AG10803 (cell line): ENCODE data around the gene TXN2.
A peak's percentile ranks its signal among the peaks of the same experiment; 100 is the strongest.
"Not testable (repeated sequence)": the region's sequence is repeated elsewhere in the genome, so short reads cannot be mapped to it uniquely, and the experiment has no call there.

Source experiments
- DNase-seq: peaks from one replicate; pipeline ENCODE4 v3.0.0; 2010; ENCODE audit warnings: low read depth
- H3K4me3 ChIP-seq: 2 replicates; pipeline ENCODE4 v1.5.1; 2011; ENCODE audit warnings: mild to moderate bottlenecking, low read length, control low read depth
- CTCF ChIP-seq: conservative IDR thresholded peaks from 2 replicates; pipeline ENCODE4 v1.5.1; 2011; ENCODE audit warnings: mild to moderate bottlenecking, low read length, control low read depth, inconsistent platforms

Gene TXN2

GRCh38 chr22:36454916-36455570 lies 26.4 kb downstream of the TXN2 start:
- no peak for TF ChIP-seq CTCF
- H3K4me3 ChIP-seq = peak overlapping the region; percentile 60
- peak; percentile 83 for DNase-seq

GRCh38 chr22:36453855-36454378 lies 27.5 kb downstream of the TXN2 start:
- TF ChIP-seq CTCF = no peak
- DNase-seq = no peak
- H3K4me3 ChIP-seq = no peak overlapping the region

GRCh38 chr22:36452978-36453607 lies 28.3 kb downstream of the TXN2 start:
- not testable (repeated sequence) for H3K4me3 ChIP-seq, DNase-seq

- no peak overlapping the region for H3K4me3 ChIP-seq
- no peak for DNase-seq
- TF ChIP-seq CTCF = no peak
Measured at GRCh38 chr22:36452250-36452977, 29.0 kb downstream of the TXN2 start.

GRCh38 chr22:36450923-36451322 lies 30.5 kb downstream of the TXN2 start:
- not testable (repeated sequence) for DNase-seq, H3K4me3 ChIP-seq

- DNase-seq = no peak
- no peak for TF ChIP-seq CTCF
- H3K4me3 ChIP-seq = no peak overlapping the region
Measured at GRCh38 chr22:36449596-36450175, 31.8 kb downstream of the TXN2 start.

- no peak overlapping the region for H3K4me3 ChIP-seq
- DNase-seq = no peak
- TF ChIP-seq CTCF = no peak
Measured at GRCh38 chr22:36447632-36448031, 33.8 kb downstream of the TXN2 start.
